ENCODE results near the gene BLM. TPM values are rescaled to one million over a fixed set of nuclear protein-coding genes. Genes with fewer than 3 reads are reported as not detected.
"Not testable (repeated sequence)": the region's sequence is repeated elsewhere in the genome, so short reads cannot be mapped to it uniquely, and the experiment has no call there.

Gene BLM
- total RNA-seq, 2 donors from 2014 or later = 29.6 to 34.9 TPM

DNA sequence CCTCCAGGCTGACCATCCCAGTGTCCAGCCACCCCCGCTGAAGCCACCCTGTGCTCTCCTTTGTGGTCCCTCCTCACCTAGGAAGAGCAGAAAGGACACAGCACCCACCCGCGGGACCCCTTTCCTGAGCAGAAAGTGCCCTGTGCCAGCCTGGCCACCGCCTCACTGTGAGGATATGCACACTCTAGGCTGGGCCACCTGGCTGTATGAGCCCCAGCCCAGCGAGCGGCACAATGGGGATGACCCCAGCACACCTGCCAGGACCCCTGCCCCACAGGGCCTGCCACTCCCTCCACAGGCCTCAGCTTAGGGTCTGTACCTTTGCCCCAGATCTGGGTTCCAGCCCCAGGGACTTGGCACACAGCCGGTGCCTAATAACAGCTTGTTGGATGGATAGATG is 103.3 kb downstream of the BLM start:
- 88 to 95% methylated on average over 5 to 7 of the region's 7 CpGs for WGBS, 2 experiments (ENCODE audit: insufficient coverage in 1 of 2, insufficient read length in 1 of 2)
- no peaks in the 10 kb centered on the region for H3K27me3 Mint-ChIP-seq (ENCODE audit: insufficient read depth)

DNA sequence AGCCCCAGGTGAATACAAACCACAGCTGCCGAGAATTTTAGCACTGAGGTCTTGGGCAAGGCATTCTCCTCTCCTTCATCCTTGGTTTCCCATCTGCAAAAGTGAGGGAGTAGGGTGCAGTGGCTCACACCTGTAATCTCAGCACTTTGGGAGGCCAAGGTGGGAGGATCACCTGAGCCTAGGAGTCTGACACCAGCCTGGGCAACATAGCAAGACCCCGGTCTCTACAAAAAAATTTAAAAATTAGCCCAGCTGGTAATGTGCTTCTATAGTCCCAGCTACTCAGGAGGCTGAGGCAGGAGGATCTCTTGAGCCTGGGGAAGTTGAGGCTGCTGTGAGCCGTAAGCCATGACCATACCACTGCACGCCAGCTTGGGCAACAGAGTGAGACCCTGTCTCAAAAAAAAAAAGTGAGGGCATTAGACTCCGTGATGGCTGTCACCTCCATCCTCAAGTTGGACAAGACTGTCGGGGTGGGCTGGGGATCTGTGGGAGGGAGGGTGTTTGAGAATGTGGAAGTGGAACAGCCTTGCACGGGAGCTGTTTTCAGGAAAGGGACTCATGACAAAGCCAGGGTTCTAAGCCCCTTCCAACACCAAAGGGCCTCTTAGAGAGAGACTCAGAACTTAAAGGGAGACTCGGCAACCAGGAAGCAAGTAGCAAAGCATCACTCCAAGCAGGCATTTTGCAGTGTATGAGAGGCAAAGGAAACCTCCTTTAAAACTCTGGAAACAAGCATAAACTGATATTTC is 105.2 kb downstream of the BLM start:
- Mint-ChIP-seq H3K4me1 (peaks cover 15% of the 10 kb centered on the region), H3K27ac (peak overlapping the region; percentile 72), H3K27me3 (ENCODE audit: insufficient read depth) (no peaks in the 10 kb centered on the region), H3K9me3 (peaks cover 10% of the 10 kb centered on the region), H3K36me3 (ENCODE audit: low read depth) (no peaks in the 10 kb centered on the region), H3K4me3 (no peak overlapping the region)
- H3K36me3 ChIP-seq (ENCODE audit: control insufficient read depth, insufficient read depth, low read length) = no peaks in the 10 kb centered on the region
- no peak overlapping the region for H3K27ac ChIP-seq (ENCODE audit: low read depth, low read length)
- no peaks in the 10 kb centered on the region for H3K9me3 ChIP-seq (ENCODE audit: control insufficient read depth, low read length)
- WGBS, 2 experiments (ENCODE audit: insufficient coverage in 1 of 2, insufficient read length in 1 of 2) = 93% methylated on average over 7 to 8 of the region's 8 CpGs
- TF ChIP-seq, protein P1, sequence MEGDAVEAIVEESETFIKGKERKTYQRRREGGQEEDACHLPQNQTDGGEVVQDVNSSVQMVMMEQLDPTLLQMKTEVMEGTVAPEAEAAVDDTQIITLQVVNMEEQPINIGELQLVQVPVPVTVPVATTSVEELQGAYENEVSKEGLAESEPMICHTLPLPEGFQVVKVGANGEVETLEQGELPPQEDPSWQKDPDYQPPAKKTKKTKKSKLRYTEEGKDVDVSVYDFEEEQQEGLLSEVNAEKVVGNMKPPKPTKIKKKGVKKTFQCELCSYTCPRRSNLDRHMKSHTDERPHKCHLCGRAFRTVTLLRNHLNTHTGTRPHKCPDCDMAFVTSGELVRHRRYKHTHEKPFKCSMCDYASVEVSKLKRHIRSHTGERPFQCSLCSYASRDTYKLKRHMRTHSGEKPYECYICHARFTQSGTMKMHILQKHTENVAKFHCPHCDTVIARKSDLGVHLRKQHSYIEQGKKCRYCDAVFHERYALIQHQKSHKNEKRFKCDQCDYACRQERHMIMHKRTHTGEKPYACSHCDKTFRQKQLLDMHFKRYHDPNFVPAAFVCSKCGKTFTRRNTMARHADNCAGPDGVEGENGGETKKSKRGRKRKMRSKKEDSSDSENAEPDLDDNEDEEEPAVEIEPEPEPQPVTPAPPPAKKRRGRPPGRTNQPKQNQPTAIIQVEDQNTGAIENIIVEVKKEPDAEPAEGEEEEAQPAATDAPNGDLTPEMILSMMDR (conservative IDR thresholded peaks at IDR 0.05) = no peak
- H3K27me3 ChIP-seq (ENCODE audit: control insufficient read depth, insufficient read depth, low read length, poor library complexity, severe bottlenecking) = no peaks in the 10 kb centered on the region
- H3K4me3 ChIP-seq (ENCODE audit: low read length) = no peak overlapping the region
- H3K9ac ChIP-seq (ENCODE audit: extremely low read depth, low read length, poor library complexity, severe bottlenecking) = no peak overlapping the region
- no peaks in the 10 kb centered on the region for H3K4me1 ChIP-seq (ENCODE audit: control insufficient read depth, insufficient read depth, low read length)
- no peak for DNase-seq

More for the DNA sequence above, 103.3 kb downstream of the BLM start:
- no peak overlapping the region for H3K27ac ChIP-seq (ENCODE audit: low read depth, low read length)
- Mint-ChIP-seq H3K36me3 (ENCODE audit: low read depth) (peaks cover 2% of the 10 kb centered on the region), H3K27ac (no peak overlapping the region), H3K4me1 (peaks cover 23% of the 10 kb centered on the region), H3K4me3 (no peak overlapping the region), H3K9me3 (peaks cover 4% of the 10 kb centered on the region)
- H3K4me3 ChIP-seq (ENCODE audit: low read length) = no peak overlapping the region
- H3K9ac ChIP-seq (ENCODE audit: extremely low read depth, low read length, poor library complexity, severe bottlenecking) = no peak overlapping the region
- H3K36me3 ChIP-seq (ENCODE audit: control insufficient read depth, insufficient read depth, low read length) = peaks cover 1% of the 10 kb centered on the region
- no peak for DNase-seq
- no peaks in the 10 kb centered on the region for H3K27me3 ChIP-seq (ENCODE audit: control insufficient read depth, insufficient read depth, low read length, poor library complexity, severe bottlenecking)
- H3K4me1 ChIP-seq (ENCODE audit: control insufficient read depth, insufficient read depth, low read length) = peaks cover 5% of the 10 kb centered on the region
- no peaks in the 10 kb centered on the region for H3K9me3 ChIP-seq (ENCODE audit: control insufficient read depth, low read length)
- TF ChIP-seq, protein P1 (conservative IDR thresholded peaks at IDR 0.05) = no peak

DNA sequence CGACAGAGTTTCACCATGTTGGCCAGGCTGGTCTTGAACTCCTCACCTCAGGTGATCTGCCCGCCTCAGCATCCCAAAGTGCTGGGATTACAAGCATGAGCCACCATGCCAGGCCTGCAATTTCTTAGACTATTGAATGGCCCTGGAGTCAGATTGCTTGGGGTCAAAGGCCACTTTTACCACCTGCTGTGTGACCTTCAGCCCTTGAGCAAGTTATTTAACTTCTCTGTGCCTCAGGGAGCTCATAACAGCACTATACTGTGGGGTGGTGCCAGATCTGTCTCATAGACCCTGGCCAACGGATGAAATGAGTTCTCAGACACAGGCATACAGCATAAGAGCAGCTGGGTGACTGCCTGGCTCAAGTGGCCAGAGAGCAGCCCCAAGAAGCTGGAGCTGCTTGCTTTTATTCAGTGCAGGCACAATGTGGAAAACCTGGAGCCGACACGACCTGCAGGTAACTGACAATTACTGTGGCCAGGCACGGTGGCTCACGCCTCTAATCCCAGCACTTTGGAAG is 106.4 kb downstream of the BLM start:
- no peaks in the 10 kb centered on the region for H3K4me1 ChIP-seq (ENCODE audit: control insufficient read depth, insufficient read depth, low read length)
- peaks cover 8% of the 10 kb centered on the region for H3K4me1 Mint-ChIP-seq
- H3K27me3 Mint-ChIP-seq (ENCODE audit: insufficient read depth) = no peaks in the 10 kb centered on the region

DNA sequence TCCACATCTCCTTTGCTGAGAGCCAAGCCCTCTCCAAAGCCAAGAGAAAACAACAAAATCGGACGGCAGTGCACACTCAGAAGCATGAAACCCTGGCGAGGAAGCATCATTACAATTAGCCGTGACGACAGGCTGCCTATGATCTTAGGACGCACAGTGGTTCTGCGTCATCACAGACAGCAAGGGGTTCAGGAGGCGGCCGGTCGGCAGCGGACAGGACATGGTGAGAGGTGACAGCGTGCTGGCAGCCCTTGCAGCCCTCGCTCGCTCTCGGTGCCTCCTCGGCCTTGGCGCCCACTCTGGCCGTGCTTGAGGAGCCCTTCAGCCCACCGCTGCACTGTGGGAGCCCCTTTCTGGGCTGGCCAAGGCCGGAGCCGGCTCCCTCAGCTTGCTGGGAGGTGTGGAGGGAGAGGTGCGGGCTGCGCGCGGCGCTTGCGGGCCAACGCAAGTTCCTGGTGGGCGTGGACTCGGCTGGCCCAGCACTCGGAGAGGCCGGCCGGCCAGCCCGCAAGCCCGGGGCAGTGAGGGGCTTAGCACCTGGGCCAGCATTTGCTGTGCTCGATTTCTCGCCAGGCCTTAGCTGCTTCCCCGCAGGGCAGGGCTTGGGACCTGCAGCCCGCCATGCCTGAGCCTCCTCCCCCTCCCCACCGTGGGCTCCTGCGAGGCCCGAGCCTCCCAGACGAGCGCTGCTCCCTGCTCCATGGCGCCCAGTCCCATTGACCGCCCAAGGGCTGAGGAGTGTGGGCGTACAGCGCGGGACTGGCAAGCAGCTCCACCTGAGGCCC is 108.2 kb downstream of the BLM start:
- H3K4me1 Mint-ChIP-seq; DNase-seq; H3K36me3 Mint-ChIP-seq (ENCODE audit: low read depth); H3K4me3 Mint-ChIP-seq; H3K27ac Mint-ChIP-seq; H3K9me3 ChIP-seq (ENCODE audit: control insufficient read depth, low read length); H3K27me3 Mint-ChIP-seq (ENCODE audit: insufficient read depth); H3K27me3 ChIP-seq (ENCODE audit: control insufficient read depth, insufficient read depth, low read length, poor library complexity, severe bottlenecking); H3K4me3 ChIP-seq (ENCODE audit: low read length); H3K36me3 ChIP-seq (ENCODE audit: control insufficient read depth, insufficient read depth, low read length); H3K4me1 ChIP-seq (ENCODE audit: control insufficient read depth, insufficient read depth, low read length); H3K27ac ChIP-seq (ENCODE audit: low read depth, low read length); H3K9ac ChIP-seq (ENCODE audit: extremely low read depth, low read length, poor library complexity, severe bottlenecking): not testable (repeated sequence)
- WGBS, 2 experiments (ENCODE audit: insufficient coverage in 1 of 2, insufficient read length in 1 of 2) = 94 to 95% methylated on average over 30 to 44 of the region's 49 CpGs
- H3K9me3 Mint-ChIP-seq = peaks cover 10% of the 10 kb centered on the region

More for the DNA sequence above, 106.4 kb downstream of the BLM start:
- Histone ChIP-seq H3K36me3 (ENCODE audit: control insufficient read depth, insufficient read depth, low read length) (no peaks in the 10 kb centered on the region), H3K9ac (ENCODE audit: extremely low read depth, low read length, poor library complexity, severe bottlenecking) (no peak overlapping the region), H3K4me3 (ENCODE audit: low read length) (no peak overlapping the region), H3K27me3 (ENCODE audit: control insufficient read depth, insufficient read depth, low read length, poor library complexity, severe bottlenecking) (no peaks in the 10 kb centered on the region), H3K9me3 (ENCODE audit: control insufficient read depth, low read length) (no peaks in the 10 kb centered on the region), H3K27ac (ENCODE audit: low read depth, low read length) (no peak overlapping the region)
- TF ChIP-seq, protein P1 (conservative IDR thresholded peaks at IDR 0.05) = no peak
- peak overlapping the region; percentile 2 for H3K4me3 Mint-ChIP-seq
- no peak for DNase-seq
- 91 to 98% methylated on average over 7 of the region's 7 CpGs for WGBS, 2 experiments (ENCODE audit: insufficient coverage in 1 of 2, insufficient read length in 1 of 2)
- no peak overlapping the region for H3K27ac Mint-ChIP-seq
- peaks cover 10% of the 10 kb centered on the region for H3K9me3 Mint-ChIP-seq
- H3K36me3 Mint-ChIP-seq (ENCODE audit: low read depth) = no peaks in the 10 kb centered on the region

Measured in endodermal cell (in vitro differentiated cells).